VCaP (cell line): ENCODE measurements around the gene DLST.

ENCODE experiments used
- H3K27ac ChIP-seq: fragments of 450-650 bp; 2 replicates; pipeline ENCODE4 v1.5.1; 2017
- TF ChIP-seq, protein P1 (sequence below): fragments of 450-650 bp; conservative IDR thresholded peaks from 2 replicates; pipeline ENCODE4 v1.5.1; 2017; ENCODE audit warnings: mild to moderate bottlenecking, moderate library complexity

The DLST gene

DNA sequence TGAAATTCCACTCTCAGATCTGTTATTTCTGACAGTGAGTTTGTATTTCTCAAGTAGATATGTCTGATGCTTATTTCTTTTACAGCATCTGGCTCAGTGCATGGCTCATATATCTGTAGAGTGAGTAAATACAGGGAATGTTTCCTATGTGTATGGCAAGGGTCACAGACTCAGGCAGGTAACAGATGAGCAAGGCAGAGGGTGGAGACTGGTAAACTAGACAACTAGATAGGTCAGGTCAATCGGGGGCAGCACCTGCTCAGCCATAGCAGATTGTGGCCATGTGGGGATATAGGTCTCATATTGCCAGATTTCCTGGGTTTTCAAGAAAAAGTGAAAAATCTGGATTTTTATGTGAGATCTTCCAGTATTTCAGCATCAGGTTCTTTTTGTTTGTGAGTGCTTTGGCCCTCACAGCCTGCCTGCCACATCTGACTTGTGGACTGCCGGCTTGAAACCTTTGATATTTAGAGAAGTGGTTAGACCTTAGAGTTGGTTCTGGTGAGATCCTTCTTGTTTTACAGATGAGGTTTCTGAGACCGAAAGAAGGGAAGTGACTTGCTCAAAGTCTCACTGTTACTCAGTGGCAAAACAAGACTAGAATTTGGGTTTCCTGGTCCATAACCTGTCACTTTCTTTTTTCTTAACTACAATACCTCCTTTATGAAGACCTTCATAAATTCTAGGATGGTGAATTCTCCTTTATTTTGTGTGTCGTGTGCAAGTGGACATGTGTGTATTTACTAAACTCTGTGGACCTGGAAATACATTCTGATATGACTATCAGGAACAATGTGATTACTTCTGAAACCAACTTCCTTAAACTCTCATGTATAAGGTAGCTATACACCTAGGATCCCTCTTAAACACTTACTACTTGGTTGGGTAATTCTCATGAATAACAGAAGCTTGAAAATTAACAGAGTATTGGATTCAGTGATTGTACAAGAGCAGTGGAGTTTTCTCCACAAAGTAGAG is 40.2 kb upstream of the DLST start:
- no peak overlapping the region for H3K27ac ChIP-seq
- TF ChIP-seq, protein P1, sequence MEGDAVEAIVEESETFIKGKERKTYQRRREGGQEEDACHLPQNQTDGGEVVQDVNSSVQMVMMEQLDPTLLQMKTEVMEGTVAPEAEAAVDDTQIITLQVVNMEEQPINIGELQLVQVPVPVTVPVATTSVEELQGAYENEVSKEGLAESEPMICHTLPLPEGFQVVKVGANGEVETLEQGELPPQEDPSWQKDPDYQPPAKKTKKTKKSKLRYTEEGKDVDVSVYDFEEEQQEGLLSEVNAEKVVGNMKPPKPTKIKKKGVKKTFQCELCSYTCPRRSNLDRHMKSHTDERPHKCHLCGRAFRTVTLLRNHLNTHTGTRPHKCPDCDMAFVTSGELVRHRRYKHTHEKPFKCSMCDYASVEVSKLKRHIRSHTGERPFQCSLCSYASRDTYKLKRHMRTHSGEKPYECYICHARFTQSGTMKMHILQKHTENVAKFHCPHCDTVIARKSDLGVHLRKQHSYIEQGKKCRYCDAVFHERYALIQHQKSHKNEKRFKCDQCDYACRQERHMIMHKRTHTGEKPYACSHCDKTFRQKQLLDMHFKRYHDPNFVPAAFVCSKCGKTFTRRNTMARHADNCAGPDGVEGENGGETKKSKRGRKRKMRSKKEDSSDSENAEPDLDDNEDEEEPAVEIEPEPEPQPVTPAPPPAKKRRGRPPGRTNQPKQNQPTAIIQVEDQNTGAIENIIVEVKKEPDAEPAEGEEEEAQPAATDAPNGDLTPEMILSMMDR: no peak

DNA sequence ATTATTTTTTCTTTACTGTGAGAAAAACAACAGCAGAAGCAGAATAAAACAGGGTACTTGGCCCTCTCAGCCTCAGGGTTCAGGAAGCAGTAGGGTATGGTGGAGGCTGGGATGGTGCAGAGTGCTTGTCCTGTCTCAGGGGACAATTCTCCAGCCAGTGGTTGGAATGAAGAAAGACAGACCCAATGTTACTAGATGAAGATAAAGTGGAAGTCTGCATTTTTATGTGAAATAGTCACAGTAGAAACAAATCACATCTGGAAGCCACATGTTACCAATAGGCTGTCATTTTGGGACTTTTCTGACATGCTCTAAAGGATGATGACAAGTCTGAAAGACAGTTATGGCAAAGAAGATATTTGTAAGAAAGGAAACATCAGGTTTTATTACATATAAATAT is 38.1 kb upstream of the DLST start:
- no peak overlapping the region for H3K27ac ChIP-seq
- TF ChIP-seq, protein P1: no peak

DNA sequence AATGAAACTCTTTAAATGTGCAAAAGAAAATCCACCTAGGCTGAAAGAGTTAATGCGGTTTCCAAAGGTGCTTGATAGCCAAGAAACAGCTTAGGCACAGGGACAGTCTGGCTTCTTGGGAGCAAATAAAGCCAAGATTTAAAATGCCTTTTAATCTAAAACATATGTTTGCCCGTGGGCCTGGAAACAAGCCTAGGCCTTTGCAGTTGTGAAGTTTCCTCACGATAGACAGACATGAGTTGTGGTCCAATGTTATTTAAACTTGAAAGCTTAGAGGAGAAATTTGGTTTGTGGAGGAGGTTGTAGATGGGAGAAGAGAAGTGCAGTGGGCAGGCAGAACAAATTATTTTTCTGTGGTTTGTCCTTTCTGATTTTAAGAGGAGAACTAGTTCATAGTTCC is 35.5 kb upstream of the DLST start:
- no peak overlapping the region for H3K27ac ChIP-seq

DNA sequence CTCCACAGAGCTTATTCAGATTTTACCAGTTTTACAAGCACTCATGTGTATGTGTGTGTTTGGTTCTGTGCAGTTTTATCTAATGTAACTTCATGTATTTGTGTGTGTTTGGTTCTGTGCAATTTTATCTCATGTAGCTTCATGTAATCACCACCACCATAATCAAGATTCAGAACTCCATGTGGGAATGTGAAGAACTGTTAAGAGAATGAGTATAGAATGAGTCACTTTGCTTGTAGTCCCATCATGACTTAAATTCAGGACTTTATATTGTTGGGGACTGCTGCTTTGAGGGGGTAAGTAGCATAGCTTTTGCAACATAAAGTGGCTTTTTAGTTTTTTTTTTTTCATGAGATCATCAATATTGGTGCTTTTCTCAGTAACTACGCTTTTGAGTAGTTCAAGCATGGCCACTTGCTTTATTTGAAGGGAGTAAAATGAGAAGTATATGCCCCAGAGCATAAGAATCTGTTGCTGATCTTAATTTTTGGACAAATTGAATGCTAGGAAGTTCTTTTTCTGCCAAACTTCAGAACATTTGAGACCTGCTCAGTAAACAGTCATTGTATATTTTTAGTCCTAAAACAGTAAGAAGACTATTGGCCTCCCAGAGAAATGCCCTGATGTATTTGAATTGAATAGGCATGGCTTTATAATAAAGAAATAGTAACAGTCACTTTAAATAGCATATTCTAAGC is 34.6 kb upstream of the DLST start:
- TF ChIP-seq, protein P1: no peak
- no peak overlapping the region for H3K27ac ChIP-seq

More for the DNA sequence above, 35.5 kb upstream of the DLST start:
- TF ChIP-seq, protein P1: no peak

DNA sequence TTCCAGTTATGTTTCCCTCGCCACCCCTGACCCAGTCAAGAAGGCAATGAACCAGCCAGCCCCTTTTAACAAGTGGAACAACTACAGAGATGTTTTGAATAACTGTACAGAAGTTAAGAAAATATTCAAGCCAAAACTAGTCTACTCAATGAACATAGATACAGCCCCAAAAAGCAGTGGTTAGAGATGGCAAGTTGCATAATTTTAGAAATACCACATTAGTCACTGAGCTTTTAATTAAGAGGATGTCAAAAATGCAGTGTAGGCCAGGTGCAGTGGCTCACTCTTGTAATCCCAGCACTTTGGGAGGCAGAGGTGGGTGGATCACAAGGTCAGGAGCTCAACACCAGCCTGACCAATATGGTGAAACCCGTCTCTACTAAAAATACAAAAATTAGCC is 32.9 kb upstream of the DLST start:
- H3K27ac ChIP-seq: no peak overlapping the region
- TF ChIP-seq, protein P1: no peak

DNA sequence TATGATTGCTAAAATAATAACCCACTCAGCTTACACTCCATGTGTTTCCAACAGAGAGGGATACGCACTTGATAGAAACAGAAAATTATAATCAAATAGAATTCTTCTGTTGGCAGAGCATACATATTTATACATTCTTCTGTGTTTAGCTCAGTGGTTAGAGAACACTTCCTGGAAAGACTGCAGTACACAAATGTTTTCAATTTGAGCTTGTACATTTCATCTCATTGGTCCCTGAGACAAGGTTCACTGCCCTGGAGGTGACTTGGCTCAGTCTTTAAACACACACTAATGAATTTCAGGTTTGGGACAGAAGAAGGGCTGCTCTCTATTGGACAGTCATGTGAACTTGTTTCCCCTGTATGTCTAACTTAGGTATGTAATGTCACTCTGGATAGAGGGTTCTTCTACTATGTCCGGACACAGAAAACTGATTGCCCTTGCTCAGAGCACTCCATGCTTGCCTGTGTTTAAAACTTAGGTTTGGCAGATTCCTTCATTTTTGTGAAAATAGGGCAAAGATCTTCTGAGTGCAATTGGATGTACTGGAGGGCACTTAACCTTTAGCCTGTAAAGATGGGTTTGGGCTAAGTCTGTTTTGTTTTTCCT is 28.7 kb upstream of the DLST start:
- TF ChIP-seq, protein P1: no peak
- H3K27ac ChIP-seq: no peak overlapping the region

DNA sequence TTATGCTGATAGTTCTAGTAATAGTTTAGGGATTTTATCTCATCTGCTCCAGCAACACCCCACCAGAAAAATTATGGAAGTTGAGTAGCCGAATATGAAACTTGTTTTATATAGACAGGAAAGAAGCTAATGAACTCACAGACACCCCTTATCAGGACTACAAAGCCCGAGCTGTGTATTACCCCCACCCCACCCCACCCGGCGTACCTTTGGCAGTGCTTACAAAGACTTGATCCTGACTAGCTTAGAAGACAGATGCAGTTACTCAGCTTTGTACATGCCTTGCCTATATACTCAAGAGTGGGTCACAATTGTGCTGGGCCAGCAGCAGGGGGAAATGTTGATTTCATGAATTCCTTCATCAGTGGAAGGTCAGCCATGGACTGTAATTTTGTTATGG is 28.1 kb upstream of the DLST start:
- TF ChIP-seq, protein P1: no peak
- no peak overlapping the region for H3K27ac ChIP-seq
